Measurements from ENCODE around the gene TBCCD1.

GRCh38 chr3:186510374-186511079 lies 56.6 kb downstream of the TBCCD1 start:
- no peak for TF ChIP-seq CTCF (conservative IDR thresholded peaks at IDR 0.05 in 1 of 2, IDR thresholded peaks at IDR 0.05 in 1 of 2; ENCODE audit: low read depth in 1 of 2, low read length in 2 of 2)
- TF ChIP-seq EZH2 (IDR thresholded peaks at IDR 0.05; ENCODE audit: low read length, missing control alignments): no peak
